Mesenchymal stem cell (in vitro differentiated cells and primary cell): ENCODE data around the gene PBX3.

Experiments
- DNase-seq: peaks from one replicate; pipeline ENCODE4 v3.0.0-alpha.2; 2013
- H2AFZ ChIP-seq: one replicate; pipeline ENCODE4 v1.6.1; 2013; ENCODE audit warnings: low read depth, mild to moderate bottlenecking, control low read depth, inconsistent platforms, low read length, moderate library complexity
- H2AK5ac ChIP-seq: 2 replicates; pipeline ENCODE4 v1.6.1; 2013; ENCODE audit warnings: low read length, moderate library complexity, mild to moderate bottlenecking, inconsistent platforms; ENCODE audit not compliant: severe bottlenecking
- H2BK120ac ChIP-seq: one replicate; pipeline ENCODE4 v1.6.1; 2013; ENCODE audit warnings: low read depth, mild to moderate bottlenecking, inconsistent platforms, low read length, moderate library complexity
- H2BK12ac ChIP-seq, 2 experiments: one replicate each; pipeline ENCODE4 v1.6.1; 2013; ENCODE audit warnings: inconsistent platforms in 2 of 2, low read length in 2 of 2, mild to moderate bottlenecking in 2 of 2, moderate library complexity in 2 of 2, control low read depth in 1 of 2
- H2BK15ac ChIP-seq: one replicate; pipeline ENCODE4 v1.6.1; 2013; ENCODE audit warnings: mild to moderate bottlenecking, low read depth, inconsistent platforms; ENCODE audit not compliant: poor library complexity, severe bottlenecking
- H2BK5ac ChIP-seq: 2 replicates; pipeline ENCODE4 v1.6.1; 2013; ENCODE audit warnings: low read depth, mild to moderate bottlenecking, low read length, control low read depth, inconsistent platforms; ENCODE audit not compliant: poor library complexity, severe bottlenecking
- H3K14ac ChIP-seq, 2 experiments: one replicate each; pipeline ENCODE4 v1.6.1; 2013; ENCODE audit warnings: inconsistent platforms in 2 of 2, low read length in 2 of 2, control low read depth in 1 of 2, mild to moderate bottlenecking in 1 of 2, moderate library complexity in 1 of 2
- H3K18ac ChIP-seq, 2 experiments: one replicate each; pipeline ENCODE4 v1.6.1; 2013; ENCODE audit warnings: inconsistent platforms in 2 of 2, low read length in 2 of 2, control low read depth in 1 of 2, low read depth in 1 of 2, mild to moderate bottlenecking in 1 of 2
- H3K23ac ChIP-seq, 2 experiments: one replicate each; pipeline ENCODE4 v1.6.1; 2013; ENCODE audit warnings: inconsistent platforms in 2 of 2, low read length in 2 of 2, mild to moderate bottlenecking in 2 of 2, moderate library complexity in 2 of 2, control low read depth in 1 of 2
- H3K27ac ChIP-seq: 2 replicates; pipeline ENCODE4 v1.5.1; 2013; ENCODE audit warnings: mild to moderate bottlenecking, moderate library complexity, low read length, control low read depth, inconsistent platforms; ENCODE audit not compliant: poor library complexity, severe bottlenecking
- H3K27me3 ChIP-seq, 2 experiments: 2 replicates each; pipeline versions ENCODE4 v1.6.1 to v1.7.0; 2013; ENCODE audit warnings: low read length in 2 of 2, mild to moderate bottlenecking in 2 of 2, moderate library complexity in 2 of 2, control low read depth in 1 of 2, inconsistent platforms in 1 of 2; ENCODE audit not compliant: control insufficient read depth in 1 of 2, insufficient read depth in 1 of 2
- H3K36me3 ChIP-seq, 2 experiments: 2 replicates each; pipeline versions ENCODE4 v1.6.1 to v1.7.0; 2013; ENCODE audit warnings: low read length in 2 of 2, control low read depth in 1 of 2, inconsistent platforms in 1 of 2, low read depth in 1 of 2, mild to moderate bottlenecking in 1 of 2; ENCODE audit not compliant: insufficient read depth in 2 of 2, control insufficient read depth in 1 of 2
- H3K4ac ChIP-seq, 2 experiments: one replicate each; pipeline ENCODE4 v1.6.1; 2013; ENCODE audit warnings: inconsistent platforms in 2 of 2, low read length in 2 of 2, mild to moderate bottlenecking in 2 of 2, moderate library complexity in 2 of 2, control low read depth in 1 of 2, low read depth in 1 of 2
- H3K4me1 ChIP-seq: 2 replicates; pipeline ENCODE4 v1.6.1; 2013; ENCODE audit warnings: low read depth, low read length, control low read depth; ENCODE audit not compliant: control insufficient read depth, insufficient read depth
- H3K4me2 ChIP-seq: 2 replicates; pipeline ENCODE4 v1.6.1; 2013; ENCODE audit warnings: low read length, mild to moderate bottlenecking, inconsistent platforms; ENCODE audit not compliant: poor library complexity, severe bottlenecking
- H3K4me3 ChIP-seq, 2 experiments: 2 replicates each; pipeline versions ENCODE4 v1.5.1 to v1.7.0; 2013; ENCODE audit warnings: low read length in 2 of 2, mild to moderate bottlenecking in 2 of 2, control low read depth in 1 of 2, low read depth in 1 of 2; ENCODE audit not compliant: insufficient read depth in 1 of 2
- H3K79me1 ChIP-seq: replicated peaks from 2 replicates; pipeline ENCODE4 v1.6.1; 2013; ENCODE audit warnings: mild to moderate bottlenecking, control low read depth, low read length, inconsistent platforms; ENCODE audit not compliant: poor library complexity, severe bottlenecking
- H3K9ac ChIP-seq: 2 replicates; pipeline ENCODE4 v1.7.0; 2013; ENCODE audit warnings: mild to moderate bottlenecking, low read length, moderate library complexity
- H3K9me3 ChIP-seq: 2 replicates; pipeline ENCODE4 v1.7.0; 2013; ENCODE audit warnings: mild to moderate bottlenecking, low read length; ENCODE audit not compliant: control insufficient read depth
- H4K8ac ChIP-seq: one replicate; pipeline ENCODE4 v1.6.1; 2013; ENCODE audit warnings: inconsistent platforms, mild to moderate bottlenecking, low read length, moderate library complexity
- H4K91ac ChIP-seq: one replicate; pipeline ENCODE4 v1.6.1; 2013; ENCODE audit warnings: mild to moderate bottlenecking, low read length, inconsistent platforms
- WGBS: methylation state at CpG from one replicate; pipeline ENCODE4 v1.1.7; 2013; ENCODE audit warnings: mixed read lengths; 5-methylcytosine and 5-hydroxymethylcytosine counted together

Gene PBX3

GRCh38 chr9:125782718-125783117, 35.5 kb downstream of the PBX3 start:
- Histone ChIP-seq H2BK120ac (no peak overlapping the region), H3K27me3 (no peaks in the 10 kb centered on the region)
- 100% methylated on average over 1 of the region's 2 CpGs for WGBS

GRCh38 chr9:125784286-125785049, 37.3 kb downstream of the PBX3 start:
- WGBS = 66% methylated on average over 5 of the region's 6 CpGs
- no peak overlapping the region for H4K91ac ChIP-seq
- no peaks in the 10 kb centered on the region for H3K27me3 ChIP-seq

More at GRCh38 chr9:125782718-125783117, 35.5 kb downstream of the PBX3 start:
- Histone ChIP-seq H3K9ac (no peak overlapping the region), H2AFZ (no peak overlapping the region), H3K4me1 (peaks cover 3% of the 10 kb centered on the region), H3K36me3 (peaks cover 0 to 8% of the 10 kb centered on the region in 2 experiments), H3K4me3 (no peak overlapping the region), H2AK5ac (no peak overlapping the region), H3K4me2 (no peak overlapping the region), H2BK5ac (no peak overlapping the region), H3K18ac (no peak overlapping the region), H2BK15ac (no peak overlapping the region), H3K23ac (no peak overlapping the region), H3K14ac (no peak overlapping the region), H4K8ac (no peak overlapping the region), H3K27ac (no peak overlapping the region), H4K91ac (no peak overlapping the region), H3K79me1 (peaks cover 14% of the 10 kb centered on the region), H2BK12ac (no peak overlapping the region), H3K4ac (no peak overlapping the region), H3K9me3 (peaks cover 11% of the 10 kb centered on the region)
- DNase-seq = no peak

GRCh38 chr9:125785248-125785751, 38.1 kb downstream of the PBX3 start:
- no peak overlapping the region for H2AFZ ChIP-seq

More at GRCh38 chr9:125784286-125785049, 37.3 kb downstream of the PBX3 start:
- Histone ChIP-seq H2AK5ac (no peak overlapping the region), H3K14ac (no peak overlapping the region), H3K9ac (peak overlapping the region; percentile 69), H3K4me1 (peaks cover 3% of the 10 kb centered on the region), H3K18ac (no peak overlapping the region), H3K36me3 (peaks cover 0 to 8% of the 10 kb centered on the region in 2 experiments), H2BK12ac (no peak overlapping the region), H3K4me3 (peak overlapping the region in 1 of 2 experiments; percentile 16), H2AFZ (no peak overlapping the region), H2BK15ac (no peak overlapping the region), H3K23ac (no peak overlapping the region), H3K9me3 (peaks cover 11% of the 10 kb centered on the region), H3K27ac (no peak overlapping the region), H3K4me2 (no peak overlapping the region), H2BK5ac (no peak overlapping the region), H3K79me1 (peaks cover 19% of the 10 kb centered on the region), H4K8ac (no peak overlapping the region), H3K4ac (no peak overlapping the region), H2BK120ac (no peak overlapping the region)
- DNase-seq = no peak

GRCh38 chr9:125787715-125788114, 40.5 kb downstream of the PBX3 start:
- Histone ChIP-seq H2BK120ac (no peak overlapping the region), H3K4ac (no peak overlapping the region), H3K9me3 (peaks cover 4% of the 10 kb centered on the region), H3K18ac (no peak overlapping the region), H2AFZ (no peak overlapping the region), H3K27ac (no peak overlapping the region), H3K4me3 (no peak overlapping the region), H3K23ac (no peak overlapping the region), H3K4me1 (peaks cover 3% of the 10 kb centered on the region), H4K8ac (no peak overlapping the region), H3K14ac (no peak overlapping the region), H3K9ac (no peak overlapping the region), H3K79me1 (peaks cover 17% of the 10 kb centered on the region), H3K27me3 (no peaks in the 10 kb centered on the region), H3K4me2 (no peak overlapping the region), H2BK12ac (no peak overlapping the region), H3K36me3 (peaks cover 0 to 5% of the 10 kb centered on the region in 2 experiments), H4K91ac (no peak overlapping the region), H2AK5ac (no peak overlapping the region), H2BK5ac (no peak overlapping the region), H2BK15ac (no peak overlapping the region)
- DNase-seq = no peak
- WGBS = 95% methylated on average over 1 of the region's 1 CpG

More at GRCh38 chr9:125785248-125785751, 38.1 kb downstream of the PBX3 start:
- peaks cover 11% of the 10 kb centered on the region for H3K9me3 ChIP-seq
- no peak for DNase-seq
- 94% methylated on average over 5 of the region's 5 CpGs for WGBS
- no peak overlapping the region for H2BK120ac ChIP-seq
- H3K4ac ChIP-seq = peak overlapping the region in 1 of 2 experiments; percentile 37
- peak overlapping the region in 1 of 2 experiments; percentile 16 for H3K4me3 ChIP-seq
- H3K14ac ChIP-seq = no peak overlapping the region
- peak overlapping the region; percentile 69 for H3K9ac ChIP-seq
- peaks cover 19% of the 10 kb centered on the region for H3K79me1 ChIP-seq
- no peak overlapping the region for H4K91ac ChIP-seq
- no peak overlapping the region for H2BK15ac ChIP-seq
- no peak overlapping the region for H3K18ac ChIP-seq
- H3K36me3 ChIP-seq = peaks cover 0 to 8% of the 10 kb centered on the region in 2 experiments
- H4K8ac ChIP-seq = peak overlapping the region; percentile 37
- no peaks in the 10 kb centered on the region for H3K27me3 ChIP-seq
- H3K23ac ChIP-seq = no peak overlapping the region
- H3K4me1 ChIP-seq = peaks cover 3% of the 10 kb centered on the region
- H2AK5ac ChIP-seq = no peak overlapping the region
- no peak overlapping the region for H2BK5ac ChIP-seq
- no peak overlapping the region for H2BK12ac ChIP-seq
- no peak overlapping the region for H3K4me2 ChIP-seq
- H3K27ac ChIP-seq = no peak overlapping the region
